Pancreas (tissue), 10 donors: ENCODE measurements around the gene PRDM16. TPM values are rescaled to one million over a fixed set of nuclear protein-coding genes. Genes with fewer than 3 reads are reported as not detected.

ENCODE experiments used
- ATAC-seq, 4 donors: fragments of 200-7000 bp; cut with Tn5 transposase; one replicate each; pipeline versions ENCODE4 v1.8.0 to v1.9.1; 2020; ENCODE audit warnings: mild to moderate bottlenecking in 4 of 4, moderate library complexity in 4 of 4
- DNase-seq, 6 donors: peaks; one replicate each; pipeline ENCODE4 v3.0.0-alpha.2; 2020
- FAIRE-seq: peaks from 2 replicates; lab custom pipeline; 2012; peaks lifted over from hg19 to GRCh38; lab: Jason Lieb, UNC
- H3K27ac ChIP-seq, 4 donors: fragments of 200-600 bp; sonication (generic); 1 replicate in 3 of 4; 2 replicates in 1 of 4; pipeline versions ENCODE4 v1.5.0 to v1.8.0; 2020
- H3K27me3 ChIP-seq, 4 donors: fragments of 200-600 bp; one replicate each; pipeline ENCODE4 v1.8.0; 2021
- H3K36me3 ChIP-seq, 3 donors: fragments of 200-600 bp; sonication (generic) in 1 of 3; one replicate each; pipeline versions ENCODE4 v1.5.0 to v1.8.0; 2020 to 2021
- H3K4me1 ChIP-seq, 3 donors: fragments of 200-600 bp; one replicate each; pipeline ENCODE4 v1.8.0; 2021
- H3K4me3 ChIP-seq, 4 donors: fragments of 200-600 bp; sonication (generic) in 2 of 4; one replicate each; pipeline versions ENCODE4 v1.5.0 to v1.8.0; 2020 to 2021
- H3K9me3 ChIP-seq, 4 donors: fragments of 200-600 bp; one replicate each; pipeline ENCODE4 v1.8.0; 2021
- WGBS, 2 donors: extraction: QIAGEN DNeasy Blood & Tissue Kit; methylation state at CpG; one replicate each; pipeline ENCODE4 v1.1.7; 2013; 5-methylcytosine and 5-hydroxymethylcytosine counted together
- intact Hi-C, 3 donors: fragments of 100-400 bp; cut with DNase I; formaldehyde crosslinking; loops; one replicate each; pipeline versions ENCODE4 v1.11.1 to v1.14.2; 2022
- polyA plus RNA-seq, 2 donors: library from polyadenylated mRNA; stranded (reverse); fragments of 200-250 nt; gene quantifications; one replicate each; pipeline ENCODE4 v1.2.3, GENCODE V29; 2013
- total RNA-seq, 6 donors: library from RNA; stranded (reverse); fragmentation: NEBNext Ultra II Directional in 4 of 6; extraction: Animal tissue kit (Norgen Biotek cat#: 25700) in 4 of 6; gene quantifications; one replicate each; pipeline versions ENCODE4 v1.2.1 to v1.2.4, GENCODE V29; 2021 to 2023
- TF ChIP-seq, protein P1 (sequence below), 4 donors: fragments of 200-600 bp; sonication (generic) in 3 of 4; IDR thresholded peaks; one replicate each; pipeline versions ENCODE4 v1.5.0 to v1.8.0; 2021; ENCODE audit warnings: antibody characterized with exemption in 4 of 4
- donor health status: healthy with polysubstance abuse.
- donor health status: DM: no; HTN: no; CAD: no; lungs with moderate emphysema.
- donor health status: DM: no; HTN: no; CAD: no.
- donor health status: control.
- donor health status: control.
- donor health status: Bipolar disorder and iron deficiency.
- donor health status: DM: yes; HTN: yes; CAD: no.
- donor health status: DM: no; HTN: no; CAD: no.
- donor health status: DM: no; HTN: no; CAD: no.
- donor health status: DM: yes; HTN: yes; CAD: no.

Gene PRDM16
- total and polyA plus RNA-seq, 8 donors = 6.6 to 19.2 (median 14.9) TPM

DNA sequence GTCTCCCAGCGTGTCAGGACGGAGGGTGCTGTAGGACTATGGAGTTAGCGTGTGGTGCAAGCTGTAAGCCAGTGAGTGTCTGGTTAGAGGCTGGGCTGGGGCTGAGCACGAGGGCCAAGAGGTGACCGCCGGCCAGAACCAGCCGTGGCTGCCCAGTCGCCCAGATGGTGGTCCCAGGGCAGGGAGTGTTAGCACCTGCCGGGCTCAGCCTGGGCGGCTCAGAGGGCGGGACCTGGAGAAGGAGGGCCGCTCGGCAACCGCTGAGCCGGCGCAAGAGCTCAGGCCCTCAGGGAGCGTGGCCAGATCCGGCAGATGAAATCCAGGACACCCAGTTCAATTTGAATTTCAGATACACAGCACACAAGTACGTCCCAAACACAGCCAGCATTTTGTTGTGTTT is 87.9 kb downstream of the PRDM16 start:
- TF ChIP-seq, protein P1, sequence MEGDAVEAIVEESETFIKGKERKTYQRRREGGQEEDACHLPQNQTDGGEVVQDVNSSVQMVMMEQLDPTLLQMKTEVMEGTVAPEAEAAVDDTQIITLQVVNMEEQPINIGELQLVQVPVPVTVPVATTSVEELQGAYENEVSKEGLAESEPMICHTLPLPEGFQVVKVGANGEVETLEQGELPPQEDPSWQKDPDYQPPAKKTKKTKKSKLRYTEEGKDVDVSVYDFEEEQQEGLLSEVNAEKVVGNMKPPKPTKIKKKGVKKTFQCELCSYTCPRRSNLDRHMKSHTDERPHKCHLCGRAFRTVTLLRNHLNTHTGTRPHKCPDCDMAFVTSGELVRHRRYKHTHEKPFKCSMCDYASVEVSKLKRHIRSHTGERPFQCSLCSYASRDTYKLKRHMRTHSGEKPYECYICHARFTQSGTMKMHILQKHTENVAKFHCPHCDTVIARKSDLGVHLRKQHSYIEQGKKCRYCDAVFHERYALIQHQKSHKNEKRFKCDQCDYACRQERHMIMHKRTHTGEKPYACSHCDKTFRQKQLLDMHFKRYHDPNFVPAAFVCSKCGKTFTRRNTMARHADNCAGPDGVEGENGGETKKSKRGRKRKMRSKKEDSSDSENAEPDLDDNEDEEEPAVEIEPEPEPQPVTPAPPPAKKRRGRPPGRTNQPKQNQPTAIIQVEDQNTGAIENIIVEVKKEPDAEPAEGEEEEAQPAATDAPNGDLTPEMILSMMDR (IDR thresholded peaks at IDR 0.05) = no peak
- DNase-seq = no peak
- Histone ChIP-seq H3K36me3 (no peaks in the 10 kb centered on the region), H3K9me3 (no peaks in the 10 kb centered on the region), H3K4me3 (no peak overlapping the region), H3K27me3 (no peaks in the 10 kb centered on the region), H3K27ac (no peak overlapping the region), H3K4me1 (no peaks in the 10 kb centered on the region)
- no peak for FAIRE-seq
- 90 to 91% methylated on average over 19 of the region's 19 CpGs for WGBS, 2 donors
- ATAC-seq = no peak
- intact Hi-C loops = no loop called here

DNA sequence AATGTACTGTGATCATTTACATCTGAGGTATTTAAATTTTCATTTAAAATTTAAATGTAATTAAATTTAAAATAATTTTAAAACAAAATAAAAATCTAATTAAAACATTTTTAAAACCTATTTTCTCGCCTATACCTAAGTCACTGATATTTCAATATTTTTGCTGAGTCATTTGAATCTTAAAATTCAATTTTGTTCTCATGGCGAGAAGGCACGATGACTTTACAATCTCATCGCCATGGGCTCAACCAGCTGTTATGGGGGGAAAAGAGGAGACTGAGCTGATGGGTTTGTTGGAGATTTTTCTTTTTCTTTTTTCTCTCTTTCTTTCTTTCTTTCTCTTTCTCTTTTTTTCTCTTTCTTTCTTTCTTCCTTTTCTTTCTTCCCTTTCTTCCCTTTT is 89.3 kb downstream of the PRDM16 start:
- Histone ChIP-seq H3K36me3 (no peaks in the 10 kb centered on the region), H3K4me3 (no peak overlapping the region), H3K9me3 (no peaks in the 10 kb centered on the region), H3K4me1 (no peaks in the 10 kb centered on the region), H3K27ac (no peak overlapping the region), H3K27me3 (no peaks in the 10 kb centered on the region)
- WGBS, 2 donors = 87 to 96% methylated on average over 4 of the region's 4 CpGs
- intact Hi-C loops = no loop called here
- TF ChIP-seq, protein P1 (IDR thresholded peaks at IDR 0.05) = no peak
- ATAC-seq (no peak), DNase-seq (no peak), FAIRE-seq (no peak)

DNA sequence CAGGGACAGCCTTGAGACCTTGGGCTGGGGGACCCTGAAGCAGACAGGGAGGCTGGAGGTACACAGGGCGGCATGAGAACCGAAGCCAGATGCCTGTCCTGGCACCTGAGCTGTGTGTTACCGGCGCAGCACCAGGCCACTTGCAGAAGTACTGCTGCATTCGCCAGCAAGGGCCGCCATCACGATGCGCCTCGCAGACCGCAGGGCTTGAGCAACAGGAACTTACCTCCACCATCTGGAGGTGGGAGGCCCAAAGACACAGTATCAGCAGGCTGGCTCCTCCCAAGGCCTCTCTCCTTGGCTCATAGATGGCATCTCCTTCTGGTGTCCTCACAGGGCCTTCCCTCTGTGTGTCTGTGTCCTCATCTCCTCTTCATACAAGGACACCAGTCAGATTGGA is 90.1 kb downstream of the PRDM16 start:
- no peak overlapping the region for H3K4me3 ChIP-seq
- no peaks in the 10 kb centered on the region for H3K27me3 ChIP-seq
- no peaks in the 10 kb centered on the region for H3K4me1 ChIP-seq
- H3K36me3 ChIP-seq = no peaks in the 10 kb centered on the region
- DNase-seq = no peak
- no peak for FAIRE-seq
- H3K27ac ChIP-seq = no peak overlapping the region
- no peak for ATAC-seq
- intact Hi-C loops = no loop called here
- TF ChIP-seq, protein P1 (IDR thresholded peaks at IDR 0.05) = no peak
- no peaks in the 10 kb centered on the region for H3K9me3 ChIP-seq
- whole genome bisulfite sequencing, 2 donors = 93 to 95% methylated on average over 10 of the region's 10 CpGs

DNA sequence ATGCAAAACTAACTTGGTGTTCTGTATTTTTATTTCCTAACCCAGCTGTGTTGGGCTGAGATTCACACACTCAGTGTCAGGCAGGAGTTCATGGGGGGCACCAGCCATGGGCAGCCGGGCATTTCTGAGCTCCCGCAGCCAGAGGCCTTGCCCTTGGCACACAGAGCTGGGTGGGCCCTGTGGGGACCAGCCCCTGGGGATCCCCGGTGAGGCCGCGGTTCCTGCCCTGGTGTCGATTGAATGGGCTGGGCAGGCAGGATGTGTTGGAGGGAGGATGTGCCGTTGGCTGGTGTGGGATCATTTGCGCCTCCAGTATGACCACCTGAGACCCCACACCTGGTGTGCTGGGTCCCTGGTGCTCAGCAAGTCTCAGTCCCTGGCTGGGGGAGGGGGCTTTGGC is 91.0 kb downstream of the PRDM16 start:
- ATAC-seq (no peak), FAIRE-seq (no peak), DNase-seq (no peak)
- TF ChIP-seq, protein P1 (IDR thresholded peaks at IDR 0.05) = no peak
- Histone ChIP-seq H3K4me1 (no peaks in the 10 kb centered on the region), H3K4me3 (no peak overlapping the region), H3K9me3 (no peaks in the 10 kb centered on the region), H3K27ac (no peak overlapping the region), H3K27me3 (no peaks in the 10 kb centered on the region), H3K36me3 (no peaks in the 10 kb centered on the region)
- 91 to 92% methylated on average over 8 of the region's 8 CpGs for WGBS, 2 donors
- intact Hi-C loops = no loop called here

DNA sequence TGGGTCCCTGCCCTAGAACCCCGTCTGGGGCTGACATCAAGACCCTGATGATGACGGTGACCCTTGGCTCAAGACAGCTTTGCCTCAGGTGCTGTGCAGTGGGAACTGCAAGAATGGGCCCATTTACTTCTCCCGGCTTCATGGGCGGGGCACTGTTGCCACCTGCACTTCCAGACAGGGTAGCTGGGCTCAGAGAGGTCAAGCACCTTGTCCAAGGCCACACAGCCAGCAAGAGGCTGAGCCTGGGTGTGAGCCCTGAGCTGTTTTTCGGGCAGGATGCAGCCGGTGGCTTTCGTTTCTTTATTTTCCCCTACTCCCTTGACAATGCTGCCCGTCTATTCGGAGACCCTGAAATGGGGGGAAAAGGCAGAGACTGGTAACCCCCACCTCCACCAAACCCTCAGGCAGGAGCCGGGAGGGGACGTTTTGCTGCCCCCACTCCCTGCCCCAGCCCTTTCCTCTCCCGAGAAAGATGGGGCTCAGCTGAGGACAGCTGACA is 91.7 kb downstream of the PRDM16 start:
- no peak overlapping the region for H3K4me3 ChIP-seq
- H3K27me3 ChIP-seq = no peaks in the 10 kb centered on the region
- H3K9me3 ChIP-seq = no peaks in the 10 kb centered on the region
- intact Hi-C loops = no loop called here
- DNase-seq = no peak
- ATAC-seq = no peak
- TF ChIP-seq, protein P1 (IDR thresholded peaks at IDR 0.05) = no peak
- no peak for FAIRE-seq
- WGBS, 2 donors = 80 to 85% methylated on average over 12 of the region's 12 CpGs
- H3K4me1 ChIP-seq = no peaks in the 10 kb centered on the region
- no peak overlapping the region for H3K27ac ChIP-seq
- no peaks in the 10 kb centered on the region for H3K36me3 ChIP-seq
